Airway epithelial cell (primary cell): Measurements from ENCODE around the gene CHCT1. TPM values are rescaled to one million over a fixed set of nuclear protein-coding genes. Genes with fewer than 3 reads are reported as not detected.

Experiments
- total RNA-seq: library from RNA; depleted of rRNA; stranded (reverse); fragments of >200 nt; gene quantifications from 2 replicates; pipeline ENCODE4 v1.2.3, GENCODE V29; 2015

Gene CHCT1
- not detected in 2 replicates for total RNA-seq

DNA sequence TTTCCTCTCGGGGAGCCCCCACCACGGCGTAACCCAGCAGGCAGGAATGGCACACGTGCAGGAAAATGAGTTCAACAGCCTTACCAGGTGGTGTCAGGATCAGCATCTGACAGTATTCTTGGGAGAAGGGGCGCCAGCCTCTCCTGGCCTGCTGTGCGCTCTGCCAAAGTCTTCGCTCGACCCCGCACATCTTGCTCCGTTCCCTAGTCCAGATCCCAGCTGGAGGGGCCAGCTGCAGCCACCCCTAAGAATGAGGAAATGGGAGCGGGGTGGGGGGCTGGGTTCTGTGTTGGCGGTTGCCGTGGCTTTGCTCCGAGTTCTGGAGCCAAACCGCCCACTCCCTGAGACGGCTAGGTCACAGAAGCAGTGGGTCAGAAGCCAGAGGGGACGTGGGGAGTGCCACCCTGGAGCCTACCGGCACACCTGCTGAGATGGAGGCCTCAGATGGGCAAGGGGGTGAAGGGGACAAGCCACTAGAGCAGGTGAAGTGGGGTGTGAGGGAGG is at the start of gene CHCT1:
Gene CHCT1, plus strand, starts transcription at position 328 of the 504 bp plus-strand sequence. Its CDS starts 104 bp downstream, at position 432.

DNA sequence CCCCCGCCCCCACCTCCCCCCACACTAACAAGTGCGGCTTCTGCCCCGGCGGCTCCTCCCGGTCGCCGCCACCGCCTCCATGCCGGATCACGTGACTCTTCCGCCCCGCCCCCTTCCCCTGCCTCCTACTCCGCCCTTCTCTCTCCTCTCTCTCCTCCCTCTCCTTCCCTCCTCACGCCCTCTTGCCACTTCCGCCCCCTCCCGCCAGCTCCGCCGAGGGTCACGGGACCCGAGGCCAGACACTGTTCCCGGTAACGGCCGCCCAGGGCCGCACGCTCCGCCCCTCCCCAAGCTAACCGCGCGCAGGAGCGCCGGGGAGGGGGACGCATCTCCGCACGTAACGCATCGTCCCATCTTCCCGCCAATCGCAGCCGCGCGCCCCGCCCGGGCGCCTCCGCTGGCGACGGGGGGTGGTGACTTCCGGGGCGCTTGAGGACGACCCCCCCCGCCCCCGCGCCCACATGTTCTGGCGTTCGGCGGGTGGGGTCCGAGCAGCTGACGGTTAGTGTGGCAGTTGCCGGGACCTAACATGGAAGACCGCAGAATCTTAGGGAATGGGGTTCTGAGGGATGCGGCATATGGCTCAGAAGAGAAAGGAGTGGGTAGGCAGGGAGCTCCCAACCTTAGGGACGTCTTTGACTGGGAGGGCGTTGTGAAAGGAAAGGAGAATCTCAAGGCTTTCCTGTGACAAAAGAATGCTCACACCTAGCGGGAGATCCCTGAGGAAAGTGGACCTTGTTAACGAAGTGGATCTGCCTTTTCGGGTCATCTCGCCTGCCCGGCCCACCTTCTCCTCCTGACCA is 30.0 kb upstream of the CHCT1 start, which contains the start of gene USP32:
Gene USP32, minus strand, starts transcription at position 92 of the 803 bp plus-strand sequence. CDS start 194 bp downstream, outside the sequence.

Other genes starting within 250 kb of the CHCT1 start
- gene USP32, start 30.4 kb upstream of the CHCT1 start, total RNA-seq: 23.4 and 29.9 TPM in 2 replicates
- gene APPBP2, start 103.8 kb downstream of the CHCT1 start, total RNA-seq: 9.6 and 11.7 TPM in 2 replicates
- gene PPM1D, start 177.7 kb downstream of the CHCT1 start, total RNA-seq: 2.1 and 6.5 TPM in 2 replicates